Mesenchymal stem cell (in vitro differentiated cells and primary cell): ENCODE data around the gene TRIM61.
"Not testable (repeated sequence)": the region's sequence is repeated elsewhere in the genome, so short reads cannot be mapped to it uniquely, and the experiment has no call there.

Source experiments
- DNase-seq: peaks from one replicate; pipeline ENCODE4 v3.0.0-alpha.2; 2013
- H2AFZ ChIP-seq: one replicate; pipeline ENCODE4 v1.6.1; 2013; ENCODE audit warnings: low read depth, mild to moderate bottlenecking, control low read depth, inconsistent platforms, low read length, moderate library complexity
- H2AK5ac ChIP-seq: 2 replicates; pipeline ENCODE4 v1.6.1; 2013; ENCODE audit warnings: low read length, moderate library complexity, mild to moderate bottlenecking, inconsistent platforms; ENCODE audit not compliant: severe bottlenecking
- H2BK120ac ChIP-seq: one replicate; pipeline ENCODE4 v1.6.1; 2013; ENCODE audit warnings: low read depth, mild to moderate bottlenecking, inconsistent platforms, low read length, moderate library complexity
- H2BK12ac ChIP-seq, 2 experiments: one replicate each; pipeline ENCODE4 v1.6.1; 2013; ENCODE audit warnings: inconsistent platforms in 2 of 2, low read length in 2 of 2, mild to moderate bottlenecking in 2 of 2, moderate library complexity in 2 of 2, control low read depth in 1 of 2
- H2BK15ac ChIP-seq: one replicate; pipeline ENCODE4 v1.6.1; 2013; ENCODE audit warnings: mild to moderate bottlenecking, low read depth, inconsistent platforms; ENCODE audit not compliant: poor library complexity, severe bottlenecking
- H2BK5ac ChIP-seq: 2 replicates; pipeline ENCODE4 v1.6.1; 2013; ENCODE audit warnings: low read depth, mild to moderate bottlenecking, low read length, control low read depth, inconsistent platforms; ENCODE audit not compliant: poor library complexity, severe bottlenecking
- H3K14ac ChIP-seq, 2 experiments: one replicate each; pipeline ENCODE4 v1.6.1; 2013; ENCODE audit warnings: inconsistent platforms in 2 of 2, low read length in 2 of 2, control low read depth in 1 of 2, mild to moderate bottlenecking in 1 of 2, moderate library complexity in 1 of 2
- H3K18ac ChIP-seq, 2 experiments: one replicate each; pipeline ENCODE4 v1.6.1; 2013; ENCODE audit warnings: inconsistent platforms in 2 of 2, low read length in 2 of 2, control low read depth in 1 of 2, low read depth in 1 of 2, mild to moderate bottlenecking in 1 of 2
- H3K23ac ChIP-seq, 2 experiments: one replicate each; pipeline ENCODE4 v1.6.1; 2013; ENCODE audit warnings: inconsistent platforms in 2 of 2, low read length in 2 of 2, mild to moderate bottlenecking in 2 of 2, moderate library complexity in 2 of 2, control low read depth in 1 of 2
- H3K27ac ChIP-seq: 2 replicates; pipeline ENCODE4 v1.5.1; 2013; ENCODE audit warnings: mild to moderate bottlenecking, moderate library complexity, low read length, control low read depth, inconsistent platforms; ENCODE audit not compliant: poor library complexity, severe bottlenecking
- H3K27me3 ChIP-seq, 2 experiments: 2 replicates each; pipeline versions ENCODE4 v1.6.1 to v1.7.0; 2013; ENCODE audit warnings: low read length in 2 of 2, mild to moderate bottlenecking in 2 of 2, moderate library complexity in 2 of 2, control low read depth in 1 of 2, inconsistent platforms in 1 of 2; ENCODE audit not compliant: control insufficient read depth in 1 of 2, insufficient read depth in 1 of 2
- H3K36me3 ChIP-seq, 2 experiments: 2 replicates each; pipeline versions ENCODE4 v1.6.1 to v1.7.0; 2013; ENCODE audit warnings: low read length in 2 of 2, control low read depth in 1 of 2, inconsistent platforms in 1 of 2, low read depth in 1 of 2, mild to moderate bottlenecking in 1 of 2; ENCODE audit not compliant: insufficient read depth in 2 of 2, control insufficient read depth in 1 of 2
- H3K4ac ChIP-seq, 2 experiments: one replicate each; pipeline ENCODE4 v1.6.1; 2013; ENCODE audit warnings: inconsistent platforms in 2 of 2, low read length in 2 of 2, mild to moderate bottlenecking in 2 of 2, moderate library complexity in 2 of 2, control low read depth in 1 of 2, low read depth in 1 of 2
- H3K4me1 ChIP-seq: 2 replicates; pipeline ENCODE4 v1.6.1; 2013; ENCODE audit warnings: low read depth, low read length, control low read depth; ENCODE audit not compliant: control insufficient read depth, insufficient read depth
- H3K4me2 ChIP-seq: 2 replicates; pipeline ENCODE4 v1.6.1; 2013; ENCODE audit warnings: low read length, mild to moderate bottlenecking, inconsistent platforms; ENCODE audit not compliant: poor library complexity, severe bottlenecking
- H3K4me3 ChIP-seq, 2 experiments: 2 replicates each; pipeline versions ENCODE4 v1.5.1 to v1.7.0; 2013; ENCODE audit warnings: low read length in 2 of 2, mild to moderate bottlenecking in 2 of 2, control low read depth in 1 of 2, low read depth in 1 of 2; ENCODE audit not compliant: insufficient read depth in 1 of 2
- H3K79me1 ChIP-seq: replicated peaks from 2 replicates; pipeline ENCODE4 v1.6.1; 2013; ENCODE audit warnings: mild to moderate bottlenecking, control low read depth, low read length, inconsistent platforms; ENCODE audit not compliant: poor library complexity, severe bottlenecking
- H3K9ac ChIP-seq: 2 replicates; pipeline ENCODE4 v1.7.0; 2013; ENCODE audit warnings: mild to moderate bottlenecking, low read length, moderate library complexity
- H3K9me3 ChIP-seq: 2 replicates; pipeline ENCODE4 v1.7.0; 2013; ENCODE audit warnings: mild to moderate bottlenecking, low read length; ENCODE audit not compliant: control insufficient read depth
- H4K8ac ChIP-seq: one replicate; pipeline ENCODE4 v1.6.1; 2013; ENCODE audit warnings: inconsistent platforms, mild to moderate bottlenecking, low read length, moderate library complexity
- H4K91ac ChIP-seq: one replicate; pipeline ENCODE4 v1.6.1; 2013; ENCODE audit warnings: mild to moderate bottlenecking, low read length, inconsistent platforms
- WGBS: methylation state at CpG from one replicate; pipeline ENCODE4 v1.1.7; 2013; ENCODE audit warnings: mixed read lengths; 5-methylcytosine and 5-hydroxymethylcytosine counted together

Gene TRIM61

GRCh38 chr4:164952551-164952950, 24.9 kb downstream of the TRIM61 start:
- no peaks in the 10 kb centered on the region for H3K4me1 ChIP-seq
- no peak overlapping the region for H2AFZ ChIP-seq
- no peak overlapping the region for H2AK5ac ChIP-seq
- H3K18ac ChIP-seq: no peak overlapping the region
- H2BK12ac ChIP-seq: no peak overlapping the region
- WGBS: 76% methylated on average over 3 of the region's 3 CpGs
- no peak overlapping the region for H2BK5ac ChIP-seq
- H3K36me3 ChIP-seq: no peaks in the 10 kb centered on the region
- no peak overlapping the region for H3K4me2 ChIP-seq
- H3K4ac ChIP-seq: no peak overlapping the region
- no peak overlapping the region for H2BK15ac ChIP-seq
- H3K9me3 ChIP-seq: no peaks in the 10 kb centered on the region
- no peak overlapping the region for H3K4me3 ChIP-seq
- no peak for DNase-seq
- H4K91ac ChIP-seq: no peak overlapping the region
- peaks cover 1% of the 10 kb centered on the region for H3K79me1 ChIP-seq
- H3K23ac ChIP-seq: no peak overlapping the region
- H3K27me3 ChIP-seq: peaks cover 0 to 6% of the 10 kb centered on the region in 2 experiments
- H2BK120ac ChIP-seq: no peak overlapping the region
- H3K27ac ChIP-seq: no peak overlapping the region
- H3K9ac ChIP-seq: no peak overlapping the region
- no peak overlapping the region for H4K8ac ChIP-seq
- H3K14ac ChIP-seq: no peak overlapping the region

GRCh38 chr4:164949448-164950143, 27.9 kb downstream of the TRIM61 start:
- Histone ChIP-seq H3K4me2 (no peak overlapping the region), H3K9ac (no peak overlapping the region), H3K23ac (no peak overlapping the region), H3K79me1 (no peaks in the 10 kb centered on the region), H2BK12ac (no peak overlapping the region), H3K18ac (no peak overlapping the region), H3K27ac (no peak overlapping the region), H3K36me3 (no peaks in the 10 kb centered on the region), H4K8ac (no peak overlapping the region), H4K91ac (no peak overlapping the region), H3K14ac (no peak overlapping the region), H3K27me3 (peaks cover 0 to 6% of the 10 kb centered on the region in 2 experiments), H2AFZ (no peak overlapping the region), H2BK120ac (no peak overlapping the region), H2AK5ac (no peak overlapping the region), H3K4ac (no peak overlapping the region), H2BK15ac (no peak overlapping the region), H3K4me1 (no peaks in the 10 kb centered on the region), H3K4me3 (no peak overlapping the region), H2BK5ac (no peak overlapping the region), H3K9me3 (no peaks in the 10 kb centered on the region)
- no CpG with 5 or more reads among the region's 1 CpG for WGBS
- DNase-seq: no peak

- Histone ChIP-seq H3K27ac (no peak overlapping the region), H2AK5ac (no peak overlapping the region), H2BK120ac (no peak overlapping the region), H3K9ac (no peak overlapping the region), H3K23ac (no peak overlapping the region), H2BK5ac (no peak overlapping the region), H3K4ac (no peak overlapping the region), H3K27me3 (peaks cover 0 to 6% of the 10 kb centered on the region in 2 experiments), H4K91ac (no peak overlapping the region), H3K14ac (no peak overlapping the region), H3K4me3 (no peak overlapping the region), H3K9me3 (no peaks in the 10 kb centered on the region), H3K4me2 (no peak overlapping the region), H3K36me3 (no peaks in the 10 kb centered on the region), H3K4me1 (no peaks in the 10 kb centered on the region), H2AFZ (no peak overlapping the region), H3K18ac (no peak overlapping the region), H2BK15ac (no peak overlapping the region), H2BK12ac (no peak overlapping the region), H4K8ac (no peak overlapping the region), H3K79me1 (no peaks in the 10 kb centered on the region)
- 100% methylated on average over 1 of the region's 4 CpGs for WGBS
- DNase-seq: no peak
Measured at GRCh38 chr4:164948975-164949374, 28.5 kb downstream of the TRIM61 start.

GRCh38 chr4:164948006-164948405, 29.5 kb downstream of the TRIM61 start:
- H3K4me1 ChIP-seq, H3K14ac ChIP-seq, H3K9ac ChIP-seq, H2BK12ac ChIP-seq, DNase-seq, H3K36me3 ChIP-seq, H3K4me2 ChIP-seq, H2BK120ac ChIP-seq, H2BK5ac ChIP-seq, H3K23ac ChIP-seq, H3K27ac ChIP-seq, H3K9me3 ChIP-seq, H3K4me3 ChIP-seq, H3K79me1 ChIP-seq, H3K4ac ChIP-seq, H4K91ac ChIP-seq, H2BK15ac ChIP-seq, H3K18ac ChIP-seq, H2AFZ ChIP-seq, H4K8ac ChIP-seq, H2AK5ac ChIP-seq: not testable (repeated sequence)
- H3K27me3 ChIP-seq: peaks cover 0 to 12% of the 10 kb centered on the region in 2 experiments
- 78% methylated on average over 3 of the region's 3 CpGs for WGBS
